ENCODE results near the gene TMEM143.
A peak's percentile ranks its signal among the peaks of the same experiment; 100 is the strongest.
"Not testable (repeated sequence)": the region's sequence is repeated elsewhere in the genome, so short reads cannot be mapped to it uniquely, and the experiment has no call there.

TMEM143 gene

DNA sequence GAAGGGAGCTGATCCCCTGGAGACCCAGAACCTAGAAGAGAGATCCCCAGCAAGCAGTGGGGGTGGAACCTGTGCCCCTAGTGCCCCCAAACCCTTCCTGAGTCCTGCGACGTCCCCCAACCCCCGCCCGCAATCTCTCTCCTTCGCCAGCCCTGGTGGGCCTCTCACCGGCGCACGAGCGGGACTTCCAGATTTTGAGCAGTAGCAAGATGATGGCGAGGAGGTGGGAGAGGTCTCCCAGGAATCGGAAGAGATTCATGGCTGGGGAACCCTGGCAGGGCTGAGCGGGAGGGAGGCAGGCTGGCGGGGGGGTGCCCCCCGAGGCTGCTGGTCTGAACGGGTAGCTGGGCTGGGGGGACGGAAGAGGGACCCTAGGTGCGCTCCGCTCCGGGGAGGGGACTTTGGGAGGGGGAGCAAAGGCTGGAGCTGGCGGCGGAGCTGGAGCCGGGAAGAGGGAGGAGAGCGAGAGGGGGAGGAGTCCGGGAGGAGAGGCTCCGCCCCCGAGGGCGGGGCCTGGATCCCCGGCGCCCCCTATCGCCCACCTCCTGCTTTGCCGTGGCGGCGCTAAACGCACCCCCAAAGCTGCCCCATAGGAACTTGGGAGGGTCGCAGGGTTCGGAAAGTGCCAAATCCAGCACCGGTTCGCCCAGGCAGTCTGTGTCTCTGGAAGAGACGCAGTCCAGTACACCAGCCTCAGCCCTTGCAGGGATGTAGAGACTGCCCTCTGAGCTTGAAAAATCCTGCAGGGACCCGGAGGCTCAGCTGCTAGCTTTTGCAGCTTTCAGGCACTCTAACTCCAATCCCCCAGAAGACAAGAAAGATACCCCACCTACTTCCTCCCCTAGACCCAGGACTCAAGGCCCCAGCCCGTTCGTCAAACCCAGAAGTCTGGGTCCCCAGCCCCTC, 27.6 kb upstream of the TMEM143 start, which contains the start of gene KDELR1:
KDELR1 (minus strand) TSS at position 452 of the 906 bp plus-strand sequence; CDS start at position 259, 193 bp downstream.
- DNase-seq (ENCODE audit: low read depth): no peak

DNA sequence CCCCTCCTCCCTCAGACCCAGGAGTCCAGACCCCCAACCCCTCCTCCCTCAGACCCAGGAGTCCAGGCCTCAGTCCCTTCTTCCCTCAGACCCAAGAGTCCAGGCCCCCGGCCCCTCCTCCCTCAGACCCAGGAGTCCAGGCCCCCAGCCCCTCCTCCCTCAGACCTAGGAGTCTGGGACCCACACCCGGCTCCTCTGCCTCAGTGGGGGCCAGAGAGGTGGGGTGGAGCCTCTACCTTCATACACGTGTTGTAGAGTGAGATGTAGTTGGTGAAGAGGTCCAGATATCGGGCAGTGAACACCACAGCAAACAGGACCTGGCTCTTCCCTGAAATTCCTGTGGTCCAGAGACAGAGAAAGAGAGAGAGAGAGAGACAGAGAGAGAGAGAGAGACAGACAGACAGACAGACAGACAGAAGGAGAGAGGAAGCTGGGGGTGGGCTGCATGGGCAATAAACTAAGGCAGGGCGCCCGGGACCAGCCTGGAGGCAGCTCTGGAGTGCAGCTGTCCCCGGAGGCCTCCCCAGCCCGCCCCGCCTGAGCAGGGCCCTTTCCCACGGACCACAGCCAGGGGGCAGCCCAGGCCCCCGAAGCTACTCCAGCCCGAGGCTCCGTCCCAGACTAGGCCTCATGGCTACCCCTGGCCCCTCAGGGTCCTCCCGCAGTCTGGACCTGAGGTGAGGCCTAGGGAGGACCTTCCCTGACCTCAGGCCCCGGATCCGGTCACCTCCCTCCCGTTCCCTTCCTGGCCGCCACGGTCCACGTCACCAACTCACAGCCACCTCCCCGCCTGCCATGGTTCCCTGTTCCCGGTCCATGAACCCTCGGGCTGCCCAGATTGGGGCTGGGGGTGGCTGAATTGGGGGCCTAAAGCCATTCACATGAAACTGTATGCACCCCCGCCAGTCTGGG, 26.7 kb upstream of the TMEM143 start:
- no peak for DNase-seq (ENCODE audit: low read depth)

DNA sequence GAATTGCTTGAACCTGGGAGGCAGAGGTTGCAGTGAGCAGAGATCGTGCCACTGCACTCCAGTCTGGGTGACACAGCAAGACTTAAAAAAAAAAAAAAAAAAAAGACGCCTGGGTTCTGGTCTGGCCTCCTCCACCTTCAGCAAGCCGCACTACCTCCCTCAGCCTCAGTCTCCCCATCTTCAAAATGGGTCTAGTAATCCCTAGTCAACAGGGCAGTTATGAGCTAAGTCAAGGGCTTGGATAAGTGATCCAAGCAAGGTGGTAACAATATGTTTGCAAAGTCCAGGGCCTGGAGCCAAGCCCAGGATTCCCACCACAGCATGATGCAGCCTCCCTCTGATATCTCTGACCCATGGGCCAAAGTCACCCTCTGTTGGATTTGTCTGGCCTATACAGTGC, 23.2 kb upstream of the TMEM143 start:
- no peak for DNase-seq (ENCODE audit: low read depth)

DNA sequence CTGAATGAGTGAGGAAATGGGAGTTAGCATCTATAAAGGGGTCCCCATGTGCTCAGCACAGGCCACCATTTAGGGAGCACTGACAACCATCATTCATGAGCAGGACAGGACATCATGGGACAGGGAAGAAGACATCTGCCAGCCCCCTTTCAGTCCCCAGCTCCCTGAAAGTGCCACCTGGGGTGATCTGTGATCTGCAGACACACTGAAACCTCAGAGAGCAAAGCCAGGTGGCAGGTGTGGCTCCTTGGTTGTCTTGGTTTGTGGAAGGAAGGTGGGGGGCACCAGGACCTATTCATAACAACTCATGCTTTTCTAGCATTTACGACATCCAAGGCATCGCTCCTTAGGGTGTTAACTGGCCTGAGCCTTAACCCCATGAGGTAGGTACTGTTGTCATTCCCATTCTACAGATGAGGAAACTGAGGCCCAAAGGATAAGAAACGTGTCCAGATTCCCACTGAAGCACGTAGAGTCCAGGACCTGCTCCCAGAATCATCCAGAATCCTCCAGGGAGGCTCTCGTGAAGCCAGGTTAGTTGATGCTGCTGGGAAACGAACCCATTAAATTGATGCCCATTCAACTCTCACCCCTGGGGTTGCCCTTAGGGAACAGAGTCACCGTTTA, 21.8 kb upstream of the TMEM143 start:
- DNase-seq (ENCODE audit: low read depth): no peak

DNA sequence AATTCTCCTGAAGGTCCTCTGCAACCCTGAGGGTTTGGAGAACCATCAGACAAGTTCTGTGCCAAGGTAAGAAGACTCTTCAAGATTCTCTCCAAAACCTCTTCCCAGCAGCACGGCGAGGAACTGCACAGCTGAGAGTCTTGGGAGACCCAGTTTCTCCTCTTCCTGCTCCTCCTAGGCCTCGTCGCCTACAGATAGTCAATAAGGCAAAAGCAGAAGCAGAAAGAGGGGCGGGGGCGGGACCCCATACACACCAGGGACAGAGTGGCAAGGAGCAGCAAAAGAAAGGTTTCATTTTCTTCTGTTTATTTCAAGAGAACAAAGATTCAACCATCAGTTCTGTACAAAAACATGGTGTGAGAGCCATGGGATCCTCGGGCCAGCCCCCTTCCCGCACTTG, 18.5 kb upstream of the TMEM143 start:
- no peak for DNase-seq (ENCODE audit: low read depth)

DNA sequence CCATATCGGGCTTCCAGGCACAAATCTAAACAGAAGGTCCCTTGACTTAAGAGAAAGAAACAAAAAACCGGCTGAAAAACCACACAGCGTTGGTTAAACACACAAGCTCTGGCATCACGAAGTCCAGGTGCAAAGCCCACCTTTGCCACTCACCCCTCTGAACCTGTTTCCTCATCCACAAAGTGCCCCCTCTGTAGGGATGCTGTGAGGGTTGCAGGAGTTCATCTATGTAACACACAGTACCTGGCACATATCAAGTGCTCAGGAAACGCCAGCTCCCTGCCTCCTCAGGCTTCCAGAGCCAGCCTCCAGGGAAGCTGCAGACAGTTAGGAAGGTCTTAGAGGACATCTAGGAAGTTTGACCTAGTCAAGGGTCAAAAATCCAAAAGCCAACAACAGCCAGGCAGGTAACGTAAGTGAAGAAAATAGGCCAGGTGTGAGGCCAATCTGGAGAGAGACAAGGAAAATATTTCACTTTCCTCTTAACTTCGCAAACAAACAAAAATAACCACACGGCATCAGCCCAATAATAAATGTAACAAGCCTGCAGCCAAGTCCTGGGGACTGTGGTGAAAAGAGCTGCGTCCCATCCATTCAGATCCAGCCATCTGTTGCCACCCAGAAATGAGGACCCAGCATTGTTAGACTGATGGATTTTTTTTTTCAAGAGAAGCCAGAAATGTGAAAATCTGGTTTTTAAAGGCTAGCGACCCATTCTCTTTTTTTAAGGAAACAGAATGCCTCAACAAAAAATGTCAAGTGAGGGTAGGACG, 17.6 kb upstream of the TMEM143 start:
- DNase-seq (ENCODE audit: low read depth): no peak

DNA sequence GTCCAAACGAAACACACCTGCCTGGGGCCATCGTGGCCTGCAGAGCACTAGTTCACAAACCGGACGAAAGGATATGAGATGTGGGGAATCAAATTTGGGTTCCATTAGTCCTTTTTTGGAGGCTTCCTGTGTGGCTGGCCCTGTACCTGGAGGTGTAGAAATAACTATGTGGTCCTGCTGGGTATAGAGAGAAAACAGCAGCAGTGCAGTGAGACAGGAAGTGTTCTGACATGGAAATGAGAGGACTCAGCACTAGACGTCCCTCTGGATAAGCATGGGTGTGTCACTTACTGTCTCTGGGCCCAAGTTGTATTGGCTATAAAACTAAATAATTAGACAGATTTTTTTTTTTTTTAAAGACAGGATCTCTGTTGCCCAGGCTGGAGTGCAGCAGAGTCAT, 15.3 kb upstream of the TMEM143 start:
- DNase-seq (ENCODE audit: low read depth): no peak

DNA sequence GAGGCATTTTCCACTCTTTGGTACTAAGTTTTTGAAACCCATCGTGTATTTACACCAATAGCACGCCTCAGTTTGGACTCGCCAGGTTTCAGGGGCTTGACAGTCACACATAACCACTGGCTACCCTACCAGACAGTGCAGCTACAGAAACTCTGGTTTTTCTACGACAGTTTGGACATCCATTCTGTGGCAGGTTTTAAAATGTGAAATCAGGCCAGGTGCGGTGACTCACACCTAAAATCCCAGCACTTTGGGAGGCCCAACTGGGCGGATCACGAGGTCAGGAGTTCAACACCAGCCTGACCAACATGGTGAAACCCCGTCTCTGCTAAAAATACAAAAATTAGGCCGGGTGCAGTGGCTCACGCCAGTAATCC, 14.4 kb upstream of the TMEM143 start:
- no peak for DNase-seq (ENCODE audit: low read depth)

DNA sequence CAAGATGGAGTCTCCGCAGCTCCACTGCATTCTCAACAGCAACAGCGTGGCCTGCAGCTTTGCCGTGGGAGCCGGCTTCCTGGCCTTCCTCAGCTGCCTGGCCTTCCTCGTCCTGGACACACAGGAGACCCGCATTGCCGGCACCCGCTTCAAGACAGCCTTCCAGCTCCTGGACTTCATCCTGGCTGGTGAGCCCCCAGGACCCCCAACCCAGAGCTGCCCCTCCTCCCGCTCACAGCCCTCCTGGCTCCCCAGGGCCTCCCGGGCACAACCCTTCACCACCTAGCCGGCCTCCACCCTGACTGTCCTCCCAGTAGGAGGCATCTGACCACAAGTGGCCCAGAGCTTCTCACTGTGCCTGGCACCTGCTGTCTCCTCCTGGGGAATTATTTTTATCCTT, 9.8 kb upstream of the TMEM143 start:
- no peak for DNase-seq (ENCODE audit: low read depth)

DNA sequence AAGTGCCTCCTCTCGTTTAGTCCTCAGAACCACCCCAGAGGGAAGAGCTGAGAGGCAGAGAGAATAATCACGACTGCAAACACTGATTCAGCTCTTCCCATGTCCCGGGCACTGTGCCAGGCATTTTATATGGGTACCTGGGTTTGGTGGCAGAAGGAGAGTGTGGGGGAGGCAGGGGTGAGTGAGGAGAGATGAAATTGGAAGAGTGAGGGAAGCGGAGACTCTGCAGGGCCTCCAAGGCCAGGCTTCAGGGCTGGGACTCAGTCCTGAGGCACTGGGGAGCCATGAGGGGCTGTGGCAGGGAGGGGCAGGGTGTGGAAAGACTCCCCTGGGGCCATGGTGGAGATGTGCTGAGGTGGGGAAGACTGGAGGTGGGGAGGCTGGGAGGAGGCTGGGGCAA, 9.2 kb upstream of the TMEM143 start:
- no peak for DNase-seq (ENCODE audit: low read depth)

DNA sequence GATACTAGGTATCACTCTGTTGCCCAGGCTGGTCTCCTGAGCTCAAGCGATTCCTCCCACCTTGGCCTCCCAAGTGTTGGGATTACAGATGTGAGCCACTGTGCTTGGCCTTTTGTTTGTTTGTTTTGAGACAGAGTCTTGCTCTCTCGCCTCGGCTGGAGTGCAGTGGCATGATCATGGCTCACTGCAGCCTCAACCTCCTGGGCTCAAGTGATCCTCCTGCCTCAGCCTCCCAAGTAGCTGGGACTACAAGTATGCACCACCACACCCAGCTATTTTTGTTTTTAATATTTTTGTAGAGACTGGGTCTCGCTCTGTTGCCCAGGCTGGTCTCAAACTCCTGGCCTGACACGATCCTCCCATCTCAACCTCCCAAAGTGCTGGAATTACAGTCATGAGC, 8.0 kb upstream of the TMEM143 start:
- DNase-seq (ENCODE audit: low read depth): not testable (repeated sequence)

DNA sequence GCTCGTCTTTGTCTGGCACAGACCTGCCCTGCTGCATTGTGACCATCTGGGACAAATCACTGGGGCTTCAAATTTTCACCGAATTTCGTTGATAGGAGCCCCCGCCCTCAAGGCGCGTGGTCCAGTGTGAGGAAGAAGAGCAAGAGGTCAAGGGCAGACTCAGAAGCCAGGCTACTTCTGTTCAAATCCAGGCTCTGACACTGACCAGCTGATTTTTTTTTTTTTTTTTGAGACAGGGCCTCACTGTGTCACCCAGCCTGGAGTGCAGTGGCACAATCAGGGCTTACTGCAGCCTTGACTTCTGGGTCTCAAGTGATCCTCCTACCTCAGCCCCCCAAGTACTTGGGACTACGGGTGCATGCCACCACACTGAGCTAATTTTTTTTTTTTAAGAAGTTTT, 7.6 kb upstream of the TMEM143 start:
- no peak for DNase-seq (ENCODE audit: low read depth)

DNA sequence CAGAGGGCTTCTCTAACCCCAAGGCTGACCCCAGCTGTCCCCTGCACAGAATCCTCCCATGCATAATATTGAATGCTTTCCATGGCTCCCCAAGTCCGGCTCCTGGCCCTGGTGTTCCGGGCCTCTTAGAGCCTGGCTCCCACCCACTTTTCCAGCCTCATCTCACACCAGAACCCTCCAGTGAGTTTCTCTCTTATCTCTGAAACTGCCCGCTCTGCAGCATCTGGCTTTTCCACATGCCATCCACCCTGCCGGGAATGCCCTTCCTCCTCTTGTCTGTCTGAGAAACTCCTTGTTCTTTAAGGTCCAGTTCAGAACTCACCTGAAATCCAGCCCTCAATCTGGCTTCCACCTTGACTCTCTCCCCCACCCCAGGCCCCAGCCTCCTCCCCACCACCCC, 7.2 kb upstream of the TMEM143 start:
- DNase-seq (ENCODE audit: low read depth): no peak

DNA sequence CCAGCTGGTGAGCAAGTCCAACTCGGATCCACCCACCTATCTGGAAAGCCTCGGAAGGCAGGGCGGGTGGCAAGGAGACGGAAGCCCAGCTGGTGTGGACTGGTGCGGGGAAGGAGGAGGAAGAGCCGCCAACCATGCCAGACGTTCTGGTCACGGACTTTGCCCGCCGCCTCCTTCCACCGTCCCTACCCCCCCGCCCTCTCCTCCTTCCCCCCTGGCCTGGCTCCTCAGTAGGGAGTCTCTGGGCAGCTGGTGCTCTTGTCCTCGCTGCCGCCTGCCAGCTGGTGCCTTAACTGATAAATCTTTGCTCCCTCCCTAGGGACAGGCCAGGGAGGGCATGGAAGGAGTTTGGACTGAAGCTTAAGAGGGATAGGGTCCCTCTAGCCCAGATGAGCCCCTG, 5.2 kb upstream of the TMEM143 start:
- no peak for DNase-seq (ENCODE audit: low read depth)

DNA sequence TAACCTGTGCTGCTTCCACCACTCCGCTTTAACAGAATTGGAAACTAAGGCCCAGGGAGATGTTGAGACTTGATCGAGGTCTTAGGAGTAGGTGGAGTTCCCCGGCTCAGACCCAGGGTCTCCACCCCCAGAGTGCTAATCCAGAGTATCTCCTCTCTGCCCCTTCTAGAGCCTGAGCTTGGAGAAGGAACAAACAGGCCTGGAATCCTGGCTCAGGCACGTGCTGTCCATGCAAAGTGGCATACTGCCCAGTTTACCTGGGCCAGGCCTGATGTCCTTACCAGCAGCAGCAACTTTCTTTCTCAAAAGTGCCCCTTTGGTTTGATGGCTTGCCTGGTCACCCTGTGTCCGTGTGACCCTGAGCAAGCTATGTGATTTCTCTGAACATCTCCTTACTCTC, 4.1 kb upstream of the TMEM143 start:
- DNase-seq (ENCODE audit: low read depth): no peak

DNA sequence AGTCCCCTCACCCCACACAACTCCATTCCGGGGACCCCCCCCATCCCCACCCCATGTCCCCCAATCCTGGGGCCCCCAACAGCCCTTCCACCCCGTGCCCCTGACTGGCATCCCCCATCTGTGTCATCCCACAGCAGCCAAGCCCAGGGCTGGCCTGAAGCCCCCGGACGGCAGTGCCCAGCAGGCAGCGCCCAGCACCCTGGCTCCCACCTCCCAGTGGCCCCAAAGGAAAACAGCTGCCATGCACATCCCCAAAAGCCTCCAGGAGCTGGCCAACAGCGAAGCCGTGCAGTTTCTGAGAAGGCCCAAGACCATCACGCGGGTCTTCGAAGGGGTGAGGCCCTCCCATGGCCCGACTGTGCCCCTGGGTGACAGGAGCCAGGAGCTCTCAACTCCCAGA, 1.9 kb upstream of the TMEM143 start:
- DNase-seq (ENCODE audit: low read depth): no peak

DNA sequence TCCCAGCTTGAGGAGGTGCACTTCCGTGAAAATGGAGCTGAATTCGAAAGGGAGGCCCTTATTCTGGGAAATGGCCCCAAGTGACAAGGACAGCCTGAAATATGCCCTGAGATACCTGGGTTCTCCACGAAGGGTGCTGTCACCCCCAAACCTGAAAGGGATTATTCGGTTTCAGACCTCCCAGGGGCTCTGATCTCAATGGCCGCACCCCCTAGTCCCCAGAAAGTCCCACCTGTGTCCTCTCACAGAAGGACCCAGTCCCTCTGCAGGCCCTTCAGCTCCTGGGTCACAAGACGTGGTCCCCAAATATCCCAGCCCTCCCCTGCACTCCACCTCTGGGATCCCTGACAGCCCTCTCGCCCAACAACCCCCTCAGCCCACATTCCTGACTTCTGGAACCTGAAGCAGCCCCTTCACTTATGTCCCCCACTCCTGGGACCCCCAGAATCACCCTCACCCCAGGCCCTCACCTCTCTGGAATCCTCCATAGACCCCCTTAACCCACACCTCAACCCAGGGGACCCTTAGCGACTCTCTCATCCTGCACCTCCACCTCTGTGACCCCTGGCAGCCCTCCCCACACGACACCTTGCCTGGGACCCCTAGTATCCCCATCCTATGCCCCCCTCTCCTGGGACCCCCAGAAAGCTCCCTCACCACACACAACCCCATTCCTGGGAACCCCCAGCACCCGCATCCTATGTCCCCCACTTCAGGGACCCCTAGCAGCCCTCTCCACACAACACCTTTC, 1.0 kb upstream of the TMEM143 start:
- no peak for DNase-seq (ENCODE audit: low read depth)

DNA sequence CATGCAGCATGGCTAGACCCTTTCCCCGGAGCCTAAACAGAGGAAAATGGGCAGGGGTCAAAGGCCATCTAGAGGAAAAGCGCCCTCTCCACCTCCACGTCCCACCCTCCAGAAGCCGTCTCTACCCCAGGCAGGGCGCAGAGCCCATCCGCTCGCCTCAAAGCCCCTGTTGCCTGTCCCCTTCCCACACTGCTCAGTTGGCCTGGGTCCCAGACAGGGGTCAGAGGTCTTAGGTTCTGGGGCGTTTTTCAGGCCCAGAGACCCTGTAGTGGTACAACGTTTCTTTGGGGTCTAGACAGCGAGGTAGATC, 285 bp downstream of the TMEM143 start:
- no peak for DNase-seq (ENCODE audit: low read depth)

DNA sequence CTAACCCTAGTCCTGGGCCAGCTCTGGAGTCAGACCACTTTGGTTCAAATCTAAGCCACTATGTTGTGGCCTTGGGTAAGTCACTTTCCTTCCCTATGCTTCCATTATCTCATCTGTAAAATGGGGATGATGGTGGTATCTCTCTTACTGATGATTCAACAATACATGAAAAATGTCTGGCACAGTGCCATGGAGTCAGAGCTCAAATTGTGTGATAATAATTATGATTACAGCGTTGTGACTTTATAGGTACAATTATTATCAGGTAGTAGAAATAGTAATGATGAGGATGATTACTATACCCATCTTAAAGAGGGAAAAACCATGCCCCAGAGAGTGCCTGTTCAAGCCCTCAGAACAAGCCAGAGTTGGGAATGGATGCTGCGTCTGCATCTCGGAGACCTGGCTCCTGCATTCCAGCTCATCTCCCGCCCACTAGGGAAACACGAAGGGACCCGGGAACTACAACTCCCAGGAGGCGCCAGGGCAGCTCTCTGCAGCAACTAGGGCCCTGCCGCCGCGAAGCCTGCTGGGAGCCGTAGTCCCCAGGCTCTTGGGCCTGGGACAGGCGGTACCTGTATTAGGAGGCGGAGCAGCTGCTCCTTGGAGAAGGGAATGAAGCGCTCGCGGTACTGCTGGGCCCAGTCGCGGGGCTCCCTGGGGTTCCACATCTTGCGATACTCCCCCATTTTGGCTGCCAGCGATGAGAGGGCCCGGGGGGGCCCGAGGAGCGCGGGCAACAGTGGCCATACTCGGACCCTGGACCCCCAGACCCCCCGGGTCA, 832 bp downstream of the TMEM143 start:
- DNase-seq (ENCODE audit: low read depth): peak; percentile 91

DNA sequence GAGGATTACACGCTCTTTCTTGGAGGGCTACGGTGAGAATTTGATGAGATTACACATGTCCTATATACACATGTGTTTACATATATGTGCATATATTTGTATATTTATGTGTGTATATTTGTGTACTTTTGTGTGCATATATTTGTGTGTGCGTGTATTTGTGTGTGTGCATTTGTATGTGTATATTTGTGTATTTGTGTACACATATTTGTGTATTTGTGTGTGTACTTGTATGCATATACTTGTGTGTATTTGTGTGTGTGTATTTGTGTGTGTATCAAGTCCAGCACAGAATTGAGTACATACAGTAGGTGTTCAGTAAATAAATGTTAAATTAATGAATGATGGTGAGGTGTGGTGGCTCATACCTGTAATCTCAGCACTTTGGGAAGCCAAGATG, 1.8 kb downstream of the TMEM143 start:
- no peak for DNase-seq (ENCODE audit: low read depth)
